IPS-NIHi7 (cell line): Measurements from ENCODE around the gene MAZ.
"Not testable (repeated sequence)": the region's sequence is repeated elsewhere in the genome, so short reads cannot be mapped to it uniquely, and the experiment has no call there.

Experiments used
- DNase-seq: peaks from one replicate; pipeline ENCODE4 v3.0.0; 2012; ENCODE audit warnings: mixed read lengths; ENCODE audit errors: extremely low spot score

MAZ gene

DNA sequence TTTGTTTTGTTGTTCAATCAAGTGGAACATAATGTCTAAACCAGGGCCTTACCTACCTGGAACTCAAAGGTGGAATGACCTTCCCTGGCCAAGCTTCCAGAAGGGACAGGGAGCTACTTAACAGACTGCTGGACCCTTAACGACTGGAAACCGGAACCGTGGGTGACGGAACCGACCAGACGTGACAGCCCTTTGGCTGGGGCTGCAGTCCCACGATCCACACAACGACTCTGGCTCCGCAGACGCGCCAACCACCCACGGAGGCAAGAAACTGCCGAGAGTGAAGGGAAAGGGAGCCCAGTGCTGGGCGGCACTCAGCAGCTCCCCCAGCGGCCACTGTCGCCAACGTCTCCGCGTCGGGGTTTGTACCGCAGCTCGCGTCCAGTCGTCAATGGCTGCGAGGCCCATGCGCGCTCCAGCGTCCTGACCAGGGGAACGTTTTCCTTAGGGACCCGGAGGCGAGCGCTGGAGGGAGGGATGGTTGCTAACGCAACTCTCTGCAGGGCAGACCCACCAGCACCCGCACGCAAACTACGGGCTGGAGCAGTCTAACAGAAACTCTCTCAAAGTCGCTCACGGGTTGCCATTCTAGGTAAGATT lies 21.3 kb upstream of the MAZ start:
- DNase-seq = peak; percentile 94

DNA sequence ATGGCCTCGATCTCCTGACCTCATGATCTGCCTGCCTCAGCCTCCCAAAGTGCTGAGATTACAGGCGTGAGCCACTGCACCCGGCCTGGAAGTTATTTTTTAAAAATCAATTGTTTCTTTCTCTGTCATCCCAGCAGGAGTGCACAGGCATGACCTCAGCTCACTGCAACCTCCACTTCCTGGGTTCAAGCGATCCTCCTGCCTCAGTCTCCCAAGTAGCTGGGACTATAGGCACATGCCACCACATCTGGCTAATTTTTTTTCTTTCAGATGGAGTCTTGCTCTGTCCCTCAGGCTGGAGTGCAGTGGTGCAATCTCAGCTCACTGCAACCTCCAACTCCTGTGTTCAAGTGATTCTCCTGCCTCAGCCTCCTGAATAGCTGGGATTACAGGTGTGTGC lies 19.2 kb upstream of the MAZ start:
- DNase-seq = not testable (repeated sequence)

DNA sequence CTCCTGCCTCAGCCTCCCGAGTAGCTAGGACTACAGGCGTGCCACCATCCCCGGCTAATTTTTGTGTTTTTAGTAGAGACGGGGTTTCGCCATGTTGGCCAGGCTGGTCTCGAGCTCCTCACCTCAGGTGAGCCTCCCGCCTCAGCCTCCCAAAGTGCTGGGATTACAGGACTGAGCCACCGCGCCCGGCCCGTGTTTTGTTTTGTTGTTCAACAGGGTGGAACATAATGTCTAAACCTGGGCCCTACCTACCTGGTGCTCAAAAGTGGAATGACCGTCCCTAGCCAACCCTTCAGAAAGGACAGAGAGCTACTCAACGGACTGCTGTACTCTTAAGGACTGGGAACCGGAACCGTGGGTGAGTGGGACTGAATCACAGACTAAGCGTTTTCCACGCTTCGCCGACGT lies 16.6 kb upstream of the MAZ start:
- DNase-seq = no peak

DNA sequence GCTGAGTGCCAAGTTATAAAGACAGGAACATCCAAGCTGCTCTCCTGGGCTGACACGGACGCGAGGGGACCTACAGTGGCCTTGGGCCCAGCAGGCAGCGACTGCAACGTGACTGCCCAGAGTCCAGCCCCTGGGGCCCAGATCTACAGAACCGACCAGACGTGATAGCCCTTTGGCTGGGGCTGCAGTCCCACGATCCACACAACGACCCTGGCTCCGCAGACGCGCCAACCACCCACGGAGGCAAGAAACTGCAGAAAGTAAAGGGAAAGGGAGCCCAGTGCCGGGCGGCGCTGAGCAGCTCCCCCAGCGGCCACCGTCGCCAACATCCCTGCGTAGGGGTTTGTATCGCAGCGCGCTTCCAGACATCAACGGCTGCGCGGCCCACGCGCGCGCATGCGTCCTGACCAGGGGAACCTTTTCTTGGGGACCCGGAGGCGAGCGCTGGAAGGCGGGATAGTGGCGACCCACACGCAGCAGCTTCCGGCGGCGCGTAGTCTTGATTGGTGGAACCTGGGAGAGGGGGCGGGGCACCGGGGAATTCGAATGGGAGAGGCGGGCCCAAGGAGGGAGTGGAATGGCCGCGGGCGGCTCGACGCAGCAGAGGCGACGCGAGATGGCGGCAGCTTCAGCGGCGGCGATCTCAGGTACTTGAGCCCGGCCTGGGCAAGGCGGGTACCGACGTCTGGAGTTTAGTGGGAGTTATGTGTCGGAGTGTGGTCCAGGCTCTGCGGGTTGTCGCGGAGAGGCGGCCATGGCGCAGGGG lies 16.0 kb upstream of the MAZ start, which contains the start of gene KIF22:
Gene KIF22 (plus strand): TSS at position 569 of the 766 bp plus-strand sequence. CDS start 9 bp downstream, at position 578.
- DNase-seq = peak; percentile 99

GRCh38 chr16:29790949-29791844 lies 15.1 kb upstream of the MAZ start:
- DNase-seq = no peak

DNA sequence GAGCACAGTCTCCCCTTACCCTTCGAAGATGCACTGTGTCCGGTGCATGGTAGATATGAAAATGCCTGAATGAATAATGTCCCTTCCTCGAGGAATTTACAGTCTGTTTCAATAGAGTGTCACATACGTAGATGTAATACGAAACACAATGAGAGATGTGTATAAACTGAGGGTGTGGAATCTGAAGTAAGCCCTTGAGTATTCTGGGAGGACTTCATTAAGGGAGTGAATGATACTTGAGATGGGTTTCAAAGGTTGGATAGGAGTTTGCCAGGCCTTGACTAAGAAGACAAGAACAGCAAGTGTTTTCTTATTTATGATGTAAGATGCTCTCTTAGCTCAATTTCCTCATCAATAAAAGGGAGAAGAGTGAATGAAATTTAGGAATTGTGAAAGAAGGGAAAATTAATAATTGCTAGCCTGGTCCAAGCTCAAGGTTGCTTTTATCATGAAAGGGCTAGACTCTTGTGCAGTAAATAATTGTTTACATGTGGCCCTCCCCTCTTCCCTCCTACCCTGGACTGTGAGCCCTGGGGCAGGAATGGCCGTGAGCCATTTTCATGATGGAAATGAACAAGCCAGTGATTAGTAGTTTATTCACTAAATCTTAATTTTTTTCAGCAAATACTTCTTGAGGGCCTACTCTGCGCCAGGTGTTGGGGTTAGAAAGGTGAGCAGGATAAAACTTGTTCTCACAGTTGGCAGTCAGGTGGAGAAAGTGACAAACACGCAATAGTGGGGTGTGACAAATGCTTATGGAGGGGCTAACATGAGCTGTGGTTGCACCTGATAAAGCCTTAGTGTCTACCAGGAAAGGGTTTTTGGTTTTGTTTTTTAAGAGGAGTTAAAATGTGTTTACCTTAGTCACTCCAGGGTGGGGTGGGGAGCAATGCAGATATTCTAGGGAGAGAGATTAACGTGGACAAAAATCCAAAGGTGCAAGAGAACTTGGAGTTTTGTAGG lies 14.2 kb upstream of the MAZ start:
- no peak for DNase-seq

DNA sequence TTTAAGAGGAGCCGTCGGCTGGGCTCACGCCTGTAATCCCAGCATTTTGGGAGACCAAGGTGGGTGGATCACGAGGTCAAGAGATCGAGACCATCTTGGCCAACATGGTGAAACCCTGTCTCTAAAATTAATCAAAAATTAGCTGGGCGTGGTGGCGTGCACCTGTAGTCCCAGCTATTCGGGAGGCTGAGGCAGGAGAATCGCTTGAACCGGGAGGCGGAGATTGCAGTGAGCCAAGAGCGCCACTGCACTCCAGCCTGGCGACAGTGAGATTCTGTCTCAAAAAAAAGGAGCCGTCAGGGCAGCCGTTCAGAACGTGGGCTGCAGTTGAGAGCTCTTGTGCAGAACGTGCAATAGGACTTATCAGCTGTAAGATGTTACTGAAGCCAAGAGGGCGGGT lies 13.2 kb upstream of the MAZ start:
- DNase-seq = not testable (repeated sequence)

GRCh38 chr16:29794231-29794710 lies 12.1 kb upstream of the MAZ start:
- DNase-seq = no peak

DNA sequence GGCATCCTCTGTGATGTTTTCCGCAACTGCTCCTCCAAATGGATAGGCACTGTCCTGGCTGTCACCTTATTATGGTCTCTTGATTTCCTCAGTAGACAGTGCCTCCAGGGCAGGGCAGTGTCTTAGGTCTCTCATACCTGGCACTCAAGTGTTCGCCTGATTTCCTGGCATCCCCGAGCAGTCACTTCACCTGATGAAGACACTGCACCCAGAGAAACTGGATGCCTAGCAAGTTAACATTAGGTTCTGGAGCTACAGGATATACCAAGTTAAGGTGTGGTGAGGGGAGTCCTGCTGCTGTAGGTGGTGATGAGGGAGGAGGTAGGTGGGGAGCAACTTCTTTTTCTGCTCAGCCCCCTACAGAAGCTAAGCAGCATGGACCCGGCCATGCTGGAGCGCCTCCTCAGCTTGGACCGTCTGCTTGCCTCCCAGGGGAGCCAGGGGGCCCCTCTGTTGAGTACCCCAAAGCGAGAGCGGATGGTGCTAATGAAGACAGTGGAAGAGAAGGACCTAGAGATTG lies 3.9 kb upstream of the MAZ start:
- no peak for DNase-seq

DNA sequence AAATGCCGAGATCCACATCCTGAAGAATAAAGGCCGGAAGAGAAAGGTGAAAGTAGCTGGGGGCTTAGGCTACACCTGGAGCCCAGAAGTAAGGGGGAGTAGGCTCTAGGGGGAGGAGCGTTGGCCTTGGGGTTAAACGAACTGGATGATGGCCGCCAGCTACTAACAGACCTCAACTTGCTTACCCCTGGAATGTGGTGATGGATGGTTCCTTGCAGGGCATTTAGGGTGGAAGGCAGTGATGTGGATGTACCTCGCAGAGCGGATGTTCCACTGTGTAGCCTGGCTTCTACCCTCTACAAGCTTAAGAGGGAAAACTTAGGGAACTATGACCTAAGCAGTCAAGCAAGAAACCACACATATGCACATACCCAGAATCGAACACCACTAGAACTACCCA lies 2.3 kb upstream of the MAZ start:
- DNase-seq = no peak

GRCh38 chr16:29804455-29805231 lies 1.7 kb upstream of the MAZ start:
- DNase-seq = no peak

DNA sequence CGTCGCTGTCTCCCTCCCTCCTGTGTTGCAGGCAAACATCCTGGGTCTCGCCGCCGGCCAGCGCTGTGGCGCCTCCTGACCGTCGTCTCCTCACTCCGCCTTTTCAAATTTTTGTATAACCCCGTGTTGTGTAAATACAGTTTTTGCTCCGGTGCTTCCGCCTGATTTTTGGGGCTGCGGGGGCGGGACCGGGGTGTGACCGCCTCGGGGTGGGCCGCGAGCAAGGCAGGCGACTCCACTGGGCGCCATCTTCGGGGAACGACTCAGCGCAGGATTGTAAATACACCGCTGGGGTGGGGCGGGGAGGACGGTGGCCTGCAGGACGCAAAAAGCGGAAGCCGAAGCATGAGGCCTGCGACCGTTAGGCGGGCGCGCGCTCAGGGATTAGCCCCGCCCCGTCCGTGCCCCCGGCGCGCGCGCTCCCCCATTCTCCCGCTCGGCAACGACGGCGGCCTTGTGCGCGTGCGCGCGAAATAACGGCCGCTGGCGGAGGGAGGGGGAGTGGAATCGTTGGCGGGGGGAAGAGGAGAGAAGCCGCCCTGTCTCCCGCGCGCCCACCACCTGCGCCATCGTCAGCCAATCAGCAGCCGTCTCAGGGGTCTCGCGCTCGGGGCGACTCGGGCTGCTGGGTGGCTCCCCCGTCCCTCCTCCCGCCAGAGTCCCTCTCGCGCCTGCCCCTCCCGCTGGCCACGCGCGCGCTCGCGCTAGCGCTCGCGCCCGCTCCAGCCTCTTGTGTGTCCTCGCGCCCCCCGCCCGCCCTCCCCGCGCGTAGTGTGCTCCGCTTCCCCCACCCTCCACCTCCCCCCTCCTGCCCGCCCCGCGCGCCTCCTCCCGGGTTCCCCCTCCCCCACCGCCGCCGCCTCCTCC lies 864 bp upstream of the MAZ start:
- peak; percentile 95 for DNase-seq

DNA sequence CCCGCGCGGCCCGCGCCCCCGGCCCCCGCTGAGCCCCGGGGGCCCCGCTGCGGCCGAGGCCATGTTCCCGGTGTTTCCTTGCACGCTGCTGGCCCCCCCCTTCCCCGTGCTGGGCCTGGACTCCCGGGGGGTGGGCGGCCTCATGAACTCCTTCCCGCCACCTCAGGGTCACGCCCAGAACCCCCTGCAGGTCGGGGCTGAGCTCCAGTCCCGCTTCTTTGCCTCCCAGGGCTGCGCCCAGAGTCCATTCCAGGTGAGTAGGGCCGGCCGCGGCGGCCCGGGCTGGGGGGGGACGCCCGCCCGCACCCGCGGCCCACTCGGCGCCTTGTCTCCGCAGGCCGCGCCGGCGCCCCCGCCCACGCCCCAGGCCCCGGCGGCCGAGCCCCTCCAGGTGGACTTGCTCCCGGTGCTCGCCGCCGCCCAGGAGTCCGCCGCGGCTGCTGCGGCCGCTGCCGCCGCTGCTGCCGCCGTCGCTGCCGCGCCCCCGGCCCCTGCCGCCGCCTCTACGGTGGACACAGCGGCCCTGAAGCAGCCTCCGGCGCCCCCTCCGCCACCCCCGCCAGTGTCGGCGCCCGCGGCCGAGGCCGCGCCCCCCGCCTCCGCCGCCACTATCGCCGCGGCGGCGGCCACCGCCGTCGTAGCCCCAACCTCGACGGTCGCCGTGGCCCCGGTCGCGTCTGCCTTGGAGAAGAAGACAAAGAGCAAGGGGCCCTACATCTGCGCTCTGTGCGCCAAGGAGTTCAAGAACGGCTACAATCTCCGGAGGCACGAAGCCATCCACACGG lies 504 bp downstream of the MAZ start:
- DNase-seq = no peak

GRCh38 chr16:29807426-29808218 lies 1.3 kb downstream of the MAZ start:
- peak; percentile 62 for DNase-seq

- no peak for DNase-seq
Observed at GRCh38 chr16:29808219-29808900, 2.0 kb downstream of the MAZ start.

DNA sequence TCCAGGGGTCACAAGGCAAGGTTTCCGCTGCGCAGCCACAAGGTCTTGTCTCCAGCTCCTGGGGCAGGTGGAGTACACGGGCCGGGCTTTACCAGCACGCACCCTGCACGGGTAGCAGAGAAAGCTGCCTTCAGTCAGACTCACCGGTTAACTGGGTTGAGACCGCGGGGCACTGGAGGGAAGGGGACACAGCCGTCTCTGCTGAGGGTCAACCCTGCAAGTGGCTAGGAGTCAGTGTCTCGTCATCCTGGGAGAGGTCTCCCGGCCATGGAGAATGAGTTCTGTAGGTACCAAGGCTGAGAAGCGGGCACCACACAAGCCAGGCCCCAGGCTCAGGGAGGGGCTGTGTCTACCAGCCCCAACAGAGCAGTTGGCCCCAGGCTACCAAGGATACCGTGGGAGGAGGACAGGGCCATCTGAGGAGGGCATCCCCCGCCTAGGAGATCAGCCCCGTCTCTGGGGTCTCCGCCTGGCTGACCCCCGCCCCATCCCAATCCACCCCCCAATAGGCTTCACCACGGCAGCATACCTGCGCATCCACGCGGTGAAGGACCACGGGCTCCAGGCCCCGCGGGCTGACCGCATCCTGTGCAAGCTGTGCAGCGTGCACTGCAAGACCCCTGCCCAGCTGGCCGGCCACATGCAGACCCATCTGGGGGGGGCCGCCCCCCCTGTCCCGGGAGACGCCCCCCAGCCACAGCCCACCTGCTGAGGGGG lies 2.9 kb downstream of the MAZ start:
- no peak for DNase-seq
